Cardiac muscle cell (in vitro differentiated cells and primary cell): ENCODE measurements around the gene RCAN1. TPM values are rescaled to one million over a fixed set of nuclear protein-coding genes. Genes with fewer than 3 reads are reported as not detected.

ENCODE experiments used
- DNase-seq, 2 donors: peaks; one replicate each; pipeline versions ENCODE4 v3.0.0 to v3.0.0-alpha.2; 2010 to 2017; ENCODE audit warnings: low read depth in 1 of 2, low spot score in 1 of 2
- H3K27ac ChIP-seq: fragments of 200-600 bp; sonication (generic); 2 replicates; pipeline ENCODE4 v1.5.1; 2016
- H3K27me3 ChIP-seq: fragments of 200-600 bp; sonication (generic); 2 replicates; pipeline ENCODE4 v1.6.0; 2016; ENCODE audit warnings: control low read depth
- H3K36me3 ChIP-seq: fragments of 200-600 bp; sonication (generic); 2 replicates; pipeline ENCODE4 v1.5.1; 2016; ENCODE audit warnings: control low read depth
- H3K4me1 ChIP-seq: fragments of 200-600 bp; sonication (generic); 2 replicates; pipeline ENCODE4 v1.8.1; 2017; ENCODE audit warnings: low read depth, mild to moderate bottlenecking, mixed run types
- H3K4me3 ChIP-seq: fragments of 200-600 bp; sonication (generic); 2 replicates; pipeline ENCODE4 v1.5.1; 2016; ENCODE audit warnings: mild to moderate bottlenecking
- H3K9me3 ChIP-seq: fragments of 200-600 bp; sonication (generic); 2 replicates; pipeline ENCODE4 v1.5.1; 2017; ENCODE audit warnings: low read depth, mild to moderate bottlenecking, control low read depth
- polyA plus RNA-seq: library from polyadenylated mRNA; unstranded; fragments of >200 nt; fragmentation: Nextera tagmentation; extraction: Ambion mirVana; gene quantifications from 2 replicates; pipeline ENCODE4 v1.2.1, GENCODE V29; 2016
- total RNA-seq: library from RNA; depleted of rRNA; stranded (reverse); fragments of >200 nt; gene quantifications from 2 replicates; pipeline ENCODE4 v1.2.3, GENCODE V29; 2016
- TF ChIP-seq, protein P1 (sequence below): IDR thresholded peaks from 2 replicates; pipeline ENCODE4 v1.5.1; 2012; ENCODE audit warnings: low read depth, mild to moderate bottlenecking, low read length

The RCAN1 gene
- total and polyA plus RNA-seq, 2 experiments from 2014 or later, result 47.4 to 96.2 TPM

DNA sequence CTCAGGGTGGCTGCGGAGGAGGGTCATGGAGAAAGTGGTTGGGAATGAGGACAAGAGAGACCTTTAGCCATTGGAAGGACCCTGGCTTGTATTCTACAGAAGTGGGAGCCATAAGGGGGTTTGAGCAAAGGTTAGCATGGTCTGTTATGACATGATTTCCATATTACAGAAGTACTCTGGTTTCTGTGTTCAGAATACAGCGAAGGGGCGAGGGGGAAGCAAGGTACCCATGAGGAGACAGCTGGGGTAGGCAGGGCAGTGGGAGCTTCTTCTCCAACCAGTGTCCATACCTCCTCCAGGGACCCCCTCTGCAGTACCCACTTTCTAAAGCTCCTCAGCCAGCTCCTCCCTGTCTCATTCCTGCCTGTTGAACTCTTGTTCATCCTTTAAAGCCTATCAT is 81.0 kb downstream of the RCAN1 start:
- H3K4me3 ChIP-seq, result no peak overlapping the region
- H3K27ac ChIP-seq, result no peak overlapping the region
- no peaks in the 10 kb centered on the region for H3K9me3 ChIP-seq
- no peaks in the 10 kb centered on the region for H3K36me3 ChIP-seq
- H3K4me1 ChIP-seq, result peaks cover 32% of the 10 kb centered on the region
- no peak for DNase-seq
- no peaks in the 10 kb centered on the region for H3K27me3 ChIP-seq
- TF ChIP-seq, protein P1, sequence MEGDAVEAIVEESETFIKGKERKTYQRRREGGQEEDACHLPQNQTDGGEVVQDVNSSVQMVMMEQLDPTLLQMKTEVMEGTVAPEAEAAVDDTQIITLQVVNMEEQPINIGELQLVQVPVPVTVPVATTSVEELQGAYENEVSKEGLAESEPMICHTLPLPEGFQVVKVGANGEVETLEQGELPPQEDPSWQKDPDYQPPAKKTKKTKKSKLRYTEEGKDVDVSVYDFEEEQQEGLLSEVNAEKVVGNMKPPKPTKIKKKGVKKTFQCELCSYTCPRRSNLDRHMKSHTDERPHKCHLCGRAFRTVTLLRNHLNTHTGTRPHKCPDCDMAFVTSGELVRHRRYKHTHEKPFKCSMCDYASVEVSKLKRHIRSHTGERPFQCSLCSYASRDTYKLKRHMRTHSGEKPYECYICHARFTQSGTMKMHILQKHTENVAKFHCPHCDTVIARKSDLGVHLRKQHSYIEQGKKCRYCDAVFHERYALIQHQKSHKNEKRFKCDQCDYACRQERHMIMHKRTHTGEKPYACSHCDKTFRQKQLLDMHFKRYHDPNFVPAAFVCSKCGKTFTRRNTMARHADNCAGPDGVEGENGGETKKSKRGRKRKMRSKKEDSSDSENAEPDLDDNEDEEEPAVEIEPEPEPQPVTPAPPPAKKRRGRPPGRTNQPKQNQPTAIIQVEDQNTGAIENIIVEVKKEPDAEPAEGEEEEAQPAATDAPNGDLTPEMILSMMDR, result no peak

DNA sequence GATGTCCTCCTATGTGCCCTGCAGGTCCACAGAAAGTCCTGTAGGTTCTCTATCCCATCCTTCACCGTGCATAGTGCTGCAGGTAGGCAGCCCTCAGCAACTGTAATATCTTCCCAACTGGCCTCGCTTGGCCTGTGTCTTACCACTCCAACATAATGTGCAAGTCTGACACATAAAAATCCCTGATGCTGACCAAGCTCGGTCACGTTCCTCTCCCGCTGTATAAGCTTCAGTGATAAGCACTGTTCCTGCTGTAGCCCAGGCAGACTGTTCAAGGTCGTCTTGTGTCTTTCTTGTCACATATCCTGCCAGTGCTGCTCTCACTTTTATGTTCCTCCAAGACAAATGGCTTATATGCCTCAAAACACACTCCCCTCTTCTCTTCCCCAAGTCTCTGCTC is 83.5 kb downstream of the RCAN1 start:
- Histone ChIP-seq H3K4me3 (no peak overlapping the region), H3K4me1 (peaks cover 35% of the 10 kb centered on the region), H3K27ac (peak overlapping the region; percentile 89), H3K36me3 (no peaks in the 10 kb centered on the region), H3K9me3 (no peaks in the 10 kb centered on the region), H3K27me3 (no peaks in the 10 kb centered on the region)
- TF ChIP-seq, protein P1, result no peak
- peak in 1 of 2 donors; percentile 59 for DNase-seq

DNA sequence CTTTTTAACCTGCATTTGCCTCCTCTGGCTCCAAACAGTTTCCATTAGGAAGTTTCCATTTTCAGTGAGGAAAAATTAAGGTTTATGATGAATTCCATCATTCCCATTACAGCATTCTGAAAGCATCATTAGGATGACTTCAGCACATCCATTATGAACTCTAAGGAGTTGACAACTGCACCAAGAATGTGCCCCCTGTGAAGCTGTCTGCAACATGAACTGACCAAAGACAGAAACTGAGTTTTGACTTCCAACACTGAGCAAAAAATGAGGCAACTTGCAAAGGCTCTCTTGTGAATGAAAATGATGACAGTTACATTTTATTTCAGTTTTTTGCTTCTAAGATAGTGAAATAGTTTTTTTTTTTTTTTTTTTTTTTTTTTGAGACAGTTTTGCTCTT is 84.7 kb downstream of the RCAN1 start:
- TF ChIP-seq, protein P1, result no peak
- H3K36me3 ChIP-seq, result no peaks in the 10 kb centered on the region
- no peak overlapping the region for H3K4me3 ChIP-seq
- H3K4me1 ChIP-seq, result peaks cover 37% of the 10 kb centered on the region
- H3K27ac ChIP-seq, result no peak overlapping the region
- no peaks in the 10 kb centered on the region for H3K27me3 ChIP-seq
- H3K9me3 ChIP-seq, result no peaks in the 10 kb centered on the region
- DNase-seq, result peak in 1 of 2 donors; percentile 69

DNA sequence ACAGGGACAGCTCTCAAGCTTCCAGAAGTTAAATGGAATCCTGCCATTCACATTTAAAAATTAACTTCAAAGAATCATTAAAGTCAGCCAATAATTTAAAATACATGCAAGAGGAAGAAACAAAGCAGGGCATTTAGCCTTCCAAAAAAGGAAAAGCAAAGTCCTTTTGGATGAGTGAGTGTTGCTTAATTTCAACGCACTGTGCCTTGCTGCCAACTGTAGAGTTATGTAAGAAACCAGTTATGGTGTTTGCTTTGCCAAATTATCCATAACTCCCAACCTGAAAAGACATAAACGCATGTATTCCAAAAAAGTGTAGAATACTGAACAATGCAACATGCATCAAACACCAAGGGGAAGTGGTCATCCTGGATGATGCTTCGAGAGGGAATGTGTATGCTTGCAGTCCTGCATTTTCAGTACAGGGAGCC is 86.8 kb downstream of the RCAN1 start:
- no peaks in the 10 kb centered on the region for H3K27me3 ChIP-seq
- DNase-seq, result peak in 1 of 2 donors; percentile 68
- H3K9me3 ChIP-seq, result no peaks in the 10 kb centered on the region
- H3K4me3 ChIP-seq, result no peak overlapping the region
- H3K27ac ChIP-seq, result no peak overlapping the region
- TF ChIP-seq, protein P1, result no peak
- no peaks in the 10 kb centered on the region for H3K36me3 ChIP-seq
- peaks cover 41% of the 10 kb centered on the region for H3K4me1 ChIP-seq

DNA sequence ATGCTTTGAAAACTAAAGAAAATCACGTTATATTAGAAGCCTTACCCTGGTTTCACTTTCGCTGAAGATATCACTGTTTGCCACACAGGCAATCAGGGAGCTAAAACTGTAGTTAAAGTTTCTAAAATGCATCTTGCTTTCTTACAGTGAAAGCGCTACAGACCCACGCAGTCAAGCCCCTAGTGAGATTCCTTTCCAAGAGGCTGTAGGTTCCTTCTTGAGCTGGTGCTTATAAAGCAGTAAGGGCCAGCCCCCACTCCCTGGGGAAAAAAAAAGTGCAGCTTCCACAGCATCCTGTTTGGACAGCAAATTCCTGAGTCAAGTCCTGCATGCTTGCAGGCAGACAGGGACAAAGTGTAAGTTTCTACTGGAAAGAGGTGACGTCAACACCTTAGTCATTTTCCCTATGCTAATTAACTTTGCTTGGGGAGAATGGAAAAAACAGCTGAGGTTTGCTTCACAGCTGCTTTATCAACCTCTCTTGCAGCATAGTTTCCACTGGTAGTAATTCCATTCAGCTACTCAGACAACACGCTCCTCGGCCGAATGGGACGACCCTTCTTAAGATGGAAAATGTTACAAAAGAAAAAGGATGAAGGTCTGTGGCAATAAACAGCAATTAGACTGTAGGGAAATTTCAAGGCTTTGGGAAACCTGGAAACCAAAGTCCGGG is 88.2 kb downstream of the RCAN1 start:
- no peak overlapping the region for H3K4me3 ChIP-seq
- no peaks in the 10 kb centered on the region for H3K9me3 ChIP-seq
- no peaks in the 10 kb centered on the region for H3K36me3 ChIP-seq
- H3K27me3 ChIP-seq, result no peaks in the 10 kb centered on the region
- H3K4me1 ChIP-seq, result peaks cover 38% of the 10 kb centered on the region
- peak; percentile 91 to 100 for DNase-seq
- peak overlapping the region; percentile 95 for H3K27ac ChIP-seq
- TF ChIP-seq, protein P1, result no peak

DNA sequence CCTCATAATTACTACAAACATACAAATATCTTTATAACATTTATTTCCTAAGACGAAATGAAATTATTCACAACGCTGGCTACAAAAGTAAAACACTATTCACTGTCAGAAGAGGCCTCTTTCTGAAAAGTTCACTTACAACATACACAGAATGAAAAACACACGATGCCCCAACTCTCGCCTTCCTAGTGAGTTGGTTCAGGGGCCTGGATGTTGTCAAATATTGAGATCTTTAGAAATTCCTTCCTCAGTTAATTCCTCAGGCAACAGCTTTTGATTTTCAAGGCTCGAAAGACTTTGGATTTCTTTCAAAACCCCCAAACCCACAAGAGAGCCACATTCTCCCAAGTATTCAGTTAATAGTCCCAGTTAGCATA is 88.7 kb downstream of the RCAN1 start:
- H3K9me3 ChIP-seq, result no peaks in the 10 kb centered on the region
- no peaks in the 10 kb centered on the region for H3K27me3 ChIP-seq
- H3K4me3 ChIP-seq, result no peak overlapping the region
- H3K36me3 ChIP-seq, result no peaks in the 10 kb centered on the region
- TF ChIP-seq, protein P1, result no peak
- peak in 1 of 2 donors; percentile 56 for DNase-seq
- peaks cover 33% of the 10 kb centered on the region for H3K4me1 ChIP-seq
- peak overlapping the region; percentile 95 for H3K27ac ChIP-seq
